K562 (cell line): ENCODE data around the gene LRCOL1. TPM values are rescaled to one million over a fixed set of nuclear protein-coding genes. Genes with fewer than 3 reads are reported as not detected.

Experiments used
- ARID2 ChIP-seq: fragments of 450-650 bp; IDR thresholded peaks from 2 replicates; pipeline ENCODE4 v1.6.1; 2017; ENCODE audit warnings: antibody characterized with exemption, mild to moderate bottlenecking
- ATF1 ChIP-seq, 2 experiments: fragments of 450-650 bp in 1 of 2; IDR thresholded peaks; 2 replicates each; pipeline ENCODE4 v1.6.1; 2016; ENCODE audit warnings: missing compliant biosample characterization in 1 of 2, missing genetic modification characterization in 1 of 2
- ETS1 ChIP-seq: conservative IDR thresholded peaks from 2 replicates; pipeline ENCODE4 v1.6.1; 2011; ENCODE audit warnings: low read depth, mild to moderate bottlenecking, low read length; ENCODE audit not compliant: control insufficient read depth
- GABPA ChIP-seq: fragments of 200-800 bp; sonication (Bioruptor generic); conservative IDR thresholded peaks from 2 replicates; pipeline ENCODE4 v1.6.1; 2016; ENCODE audit warnings: low read depth, missing genetic modification characterization, missing compliant biosample characterization
- HCFC1 ChIP-seq: IDR thresholded peaks from 2 replicates; pipeline ENCODE4 v1.6.1; 2012; ENCODE audit warnings: low read depth, low read length, improper control_type of control experiment
- HMG20B ChIP-seq: fragments of 250-450 bp; sonication (Bioruptor Pico); IDR thresholded peaks from 2 replicates; pipeline ENCODE4 v1.5.0; 2021; ENCODE audit warnings: mild to moderate bottlenecking
- MTF1 ChIP-seq: fragments of 250-450 bp; sonication (Bioruptor Pico); IDR thresholded peaks from 2 replicates; pipeline ENCODE4 v1.9.0; 2021; ENCODE audit warnings: moderate library complexity, mild to moderate bottlenecking, inconsistent platforms, borderline replicate concordance
- NBN ChIP-seq: fragments of 450-650 bp; IDR thresholded peaks from 2 replicates; pipeline ENCODE4 v1.6.1; 2016; ENCODE audit warnings: low read depth, mild to moderate bottlenecking
- NR4A1 ChIP-seq, 2 experiments: fragments of 250-450 bp in 1 of 2; fragments of 450-650 bp in 1 of 2; sonication (Bioruptor Pico) in 1 of 2; IDR thresholded peaks; 2 replicates each; pipeline versions ENCODE4 v1.4.0 to v1.6.1; 2016 to 2020; ENCODE audit warnings: mild to moderate bottlenecking in 2 of 2, missing compliant biosample characterization in 1 of 2, missing genetic modification characterization in 1 of 2, moderate library complexity in 1 of 2
- PHF20 ChIP-seq: fragments of 450-650 bp; IDR thresholded peaks from 2 replicates; pipeline ENCODE4 v1.6.1; 2018; ENCODE audit not compliant: partially characterized antibody
- PHF8 ChIP-seq: fragments of 200-600 bp; sonication (generic); IDR thresholded peaks from 2 replicates; pipeline ENCODE4 v1.6.1; 2012; ENCODE audit warnings: mixed run types, mild to moderate bottlenecking, inconsistent platforms, low read length, moderate library complexity, borderline replicate concordance
- PML ChIP-seq: IDR thresholded peaks from 2 replicates; pipeline ENCODE4 v1.6.1; 2012; ENCODE audit warnings: low read length, inconsistent platforms
- PTBP1 ChIP-seq: fragments of 200-400 bp; formaldehyde crosslinking; IDR thresholded peaks from 2 replicates; pipeline ENCODE4 v1.6.1; 2017; ENCODE audit warnings: low read depth, low read length
- SIN3A ChIP-seq, 2 experiments: fragments of 150-350 bp in 1 of 2; IDR thresholded peaks; 2 replicates each; pipeline ENCODE4 v1.6.1; 2011 to 2016; ENCODE audit warnings: borderline replicate concordance in 2 of 2, low read depth in 2 of 2, low read length in 2 of 2, mild to moderate bottlenecking in 2 of 2, moderate library complexity in 2 of 2; ENCODE audit not compliant: control insufficient read depth in 1 of 2
- TAF7 ChIP-seq: fragments of 450-650 bp; IDR thresholded peaks from 2 replicates; pipeline ENCODE4 v1.6.1; 2016; ENCODE audit warnings: missing genetic modification characterization, missing compliant biosample characterization
- THRA ChIP-seq: fragments of 450-650 bp; IDR thresholded peaks from 2 replicates; pipeline ENCODE4 v1.6.1; 2017; ENCODE audit warnings: mild to moderate bottlenecking, moderate library complexity
- TRIM25 ChIP-seq: fragments of 450-650 bp; IDR thresholded peaks from 2 replicates; pipeline ENCODE4 v1.7.0; 2016; ENCODE audit warnings: borderline replicate concordance
- ZNF707 ChIP-seq: fragments of 250-450 bp; sonication (Bioruptor Pico); conservative IDR thresholded peaks from 2 replicates; pipeline ENCODE4 v1.8.0; 2022; ENCODE audit warnings: inconsistent platforms, mild to moderate bottlenecking, moderate library complexity
- polyA plus RNA-seq, 8 experiments: library from polyadenylated mRNA; depleted of rRNA in 4 of 8; stranded (reverse) in 5 of 8; unstranded in 3 of 8; fragments of >200 nt; fragmentation: Nextera tagmentation in 2 of 8; fragmentation: Illumina TruSeq in 1 of 8; extraction: Ambion mirVana in 2 of 8; extraction: Trizol in 1 of 8; gene quantifications; 2 replicates each; pipeline versions ENCODE4 v1.2.1 to v1.2.3, GENCODE V29; 2011 to 2014; ENCODE audit warnings: inconsistent platforms in 1 of 8, missing spikeins in 1 of 8
- total RNA-seq, 7 experiments: library from RNA; depleted of rRNA in 6 of 7; stranded (reverse); fragments of >200 nt in 6 of 7; fragmentation: Illumina TruSeq in 2 of 7; extraction: Trizol in 2 of 7; gene quantifications; 2 replicates each; pipeline versions ENCODE4 v1.2.1 to v1.2.3, GENCODE V29; 2011 to 2021; ENCODE audit warnings: low replicate concordance in 1 of 7

LRCOL1 gene
- total and polyA plus RNA-seq, 9 of the 15 experiments (the other 6 are each of a cell fraction or from before 2014, with no cell fraction given) = not detected

GRCh38 chr12:132559652-132560363, 50.6 kb downstream of the LRCOL1 start (continued):
- TF ChIP-seq TRIM25 (no peak), NBN (no peak), ATF1 (CRISPR knock-in tag; IDR thresholded peaks at IDR 0.05) (no peak), ATF1 (tag; IDR thresholded peaks at IDR 0.05) (no peak), ZNF707 (CRISPR knock-in tag) (no peak), PTBP1 (no peak), PML (no peak), NR4A1 (CRISPR knock-in tag; IDR thresholded peaks at IDR 0.05) (0 out of 2 replicates have a peak, but pooled peaks have one; percentile 25), NR4A1 (tag; IDR thresholded peaks at IDR 0.05) (no peak), MTF1 (CRISPR knock-in tag) (no peak), TAF7 (tag) (no peak), THRA (no peak), ARID2 (no peak), HMG20B (CRISPR knock-in tag) (no peak), PHF8 (peak; percentile 67; the same call in 1 of the 2 replicates), SIN3A (IDR thresholded peaks at IDR 0.05; ENCODE audit: borderline replicate concordance in 2 of 2, control insufficient read depth in 1 of 2, low read depth in 2 of 2, low read length in 2 of 2) (peak in 1 of 2 experiments; percentile 27; a peak in 1 of 4 replicates), PHF20 (peak; percentile 27), ETS1 (0 out of 2 replicates have a peak, but pooled peaks have one; percentile 39), GABPA (no peak), HCFC1 (no peak)
